NCI-H1436 (cell line): ENCODE data around the gene ZBP1.

Experiments
- DNase-seq: peaks from one replicate; lab custom pipeline; 2025; lab: John Stamatoyannopoulos, UW

Gene ZBP1

DNA sequence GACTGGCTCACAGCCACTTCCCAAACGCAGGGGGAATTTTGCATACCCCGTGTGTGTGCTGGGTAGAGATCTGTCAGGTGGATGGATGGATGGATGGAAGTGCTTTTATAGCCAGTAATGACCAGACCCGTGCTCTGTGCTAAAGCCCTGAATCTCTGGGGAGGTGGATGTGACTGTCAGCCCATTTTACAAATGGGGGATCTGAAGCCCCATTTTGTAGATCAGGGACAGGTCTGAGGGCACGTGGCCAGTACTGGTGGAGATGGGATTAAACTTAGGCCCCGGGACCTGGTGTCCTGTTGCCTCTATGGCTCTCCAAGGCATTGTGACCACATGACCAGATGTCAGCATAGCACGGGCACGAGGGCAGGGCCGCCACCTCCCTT is 38.2 kb upstream of the ZBP1 start:
- DNase-seq: no peak

DNA sequence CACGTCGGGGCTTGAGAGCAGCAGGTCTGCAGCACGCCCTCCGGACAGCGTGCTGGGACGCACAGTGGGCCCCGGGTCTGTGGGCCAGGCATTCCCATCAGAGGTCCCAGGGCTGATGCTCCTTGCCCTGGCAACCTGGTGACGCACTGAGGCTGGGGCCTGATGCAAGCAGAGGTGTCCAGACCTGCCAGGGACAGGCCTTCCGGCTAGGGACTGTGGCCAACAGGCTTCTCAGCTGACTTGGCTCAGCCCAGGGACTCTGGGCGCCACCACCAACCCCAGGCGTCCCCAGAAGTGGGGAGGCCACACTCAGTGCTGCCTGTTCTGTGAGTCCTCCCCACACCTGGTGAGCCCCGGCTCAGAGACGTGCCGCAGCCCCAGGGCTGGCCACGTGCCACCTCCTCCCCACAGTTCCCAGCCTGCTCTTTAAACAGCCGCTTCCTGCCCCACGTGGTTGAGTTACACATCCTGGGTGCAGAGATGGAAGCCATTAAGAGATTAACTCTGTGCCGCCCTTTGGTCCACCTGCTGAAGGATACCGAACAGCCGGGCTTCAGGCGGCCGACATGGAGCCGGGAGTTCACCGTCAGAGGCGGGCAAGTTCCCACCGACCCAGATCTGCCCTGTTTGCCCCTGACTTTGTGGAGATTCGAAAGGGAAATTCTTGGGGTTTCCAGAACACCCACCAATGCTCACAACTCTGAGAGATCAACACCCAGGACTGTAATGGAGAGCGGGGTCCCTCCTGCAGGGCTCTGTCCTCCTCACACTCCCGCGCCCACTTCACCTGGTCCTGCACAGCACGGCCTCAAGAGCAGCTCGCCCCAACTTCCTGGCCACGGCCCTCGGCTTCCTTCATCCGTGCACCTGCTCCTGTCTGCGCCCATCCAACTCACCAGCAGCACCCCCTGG is 37.6 kb upstream of the ZBP1 start:
- DNase-seq: no peak

DNA sequence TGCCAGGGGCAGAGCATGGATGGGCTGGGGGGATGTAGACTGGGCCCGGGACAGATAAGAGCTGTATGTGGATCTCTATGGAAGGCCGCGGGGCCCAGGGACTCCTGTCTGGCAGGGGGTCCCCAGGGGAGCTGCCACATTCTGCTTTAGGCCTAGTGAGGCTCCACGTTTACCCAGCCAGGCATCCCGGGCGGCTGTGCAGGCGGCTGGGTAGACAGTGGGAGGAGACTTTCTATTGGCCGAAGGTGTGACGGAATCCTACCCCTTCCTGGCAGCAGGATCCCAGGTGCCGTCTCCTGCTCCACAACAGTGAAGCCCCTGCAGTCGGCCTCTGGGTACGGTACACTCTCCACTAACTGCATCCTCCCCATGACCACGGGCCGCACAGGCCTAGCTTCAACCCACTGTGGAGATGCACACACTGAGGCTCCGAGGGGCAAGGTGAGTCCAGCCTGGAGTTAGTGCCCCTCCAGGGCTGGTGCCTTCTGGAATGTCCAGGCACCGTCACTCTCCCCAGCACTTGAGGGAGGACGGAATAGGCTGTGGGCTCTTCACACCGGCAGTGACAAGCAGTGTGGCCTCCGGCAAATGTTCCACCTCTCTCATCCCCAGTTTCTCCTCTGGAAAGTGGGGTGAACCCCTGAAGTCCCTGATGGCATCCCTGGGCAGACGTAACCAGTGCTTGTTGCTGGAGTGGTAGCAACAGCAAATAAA is 36.8 kb upstream of the ZBP1 start:
- no peak for DNase-seq

DNA sequence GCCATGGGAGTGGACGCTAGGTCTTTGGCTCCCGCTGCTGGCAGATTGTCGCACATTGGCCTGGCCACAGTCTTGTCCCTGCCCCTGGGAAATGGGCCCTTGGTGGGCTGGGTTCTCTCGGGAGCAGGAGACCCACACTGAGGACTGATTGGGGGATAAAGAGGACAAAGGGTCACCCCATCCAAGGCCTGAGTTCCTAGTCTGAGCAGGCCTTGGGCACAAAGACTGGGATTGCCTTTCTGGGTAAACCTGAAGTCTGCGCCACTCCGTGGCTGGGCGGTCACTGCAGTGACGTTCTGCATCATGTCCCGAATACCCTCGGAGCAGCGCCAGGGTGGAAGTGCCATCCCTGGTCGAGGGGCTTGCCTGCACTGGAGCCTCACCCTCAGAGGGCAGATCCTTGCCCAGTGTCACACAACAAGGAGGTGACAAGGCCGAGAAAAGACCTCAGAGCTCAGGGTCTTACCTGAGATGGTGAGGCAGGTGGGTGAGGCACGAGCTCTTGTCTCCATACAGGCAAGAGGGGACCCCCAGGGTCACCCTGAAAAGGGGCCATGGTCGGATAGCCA is 36.1 kb upstream of the ZBP1 start:
- no peak for DNase-seq

DNA sequence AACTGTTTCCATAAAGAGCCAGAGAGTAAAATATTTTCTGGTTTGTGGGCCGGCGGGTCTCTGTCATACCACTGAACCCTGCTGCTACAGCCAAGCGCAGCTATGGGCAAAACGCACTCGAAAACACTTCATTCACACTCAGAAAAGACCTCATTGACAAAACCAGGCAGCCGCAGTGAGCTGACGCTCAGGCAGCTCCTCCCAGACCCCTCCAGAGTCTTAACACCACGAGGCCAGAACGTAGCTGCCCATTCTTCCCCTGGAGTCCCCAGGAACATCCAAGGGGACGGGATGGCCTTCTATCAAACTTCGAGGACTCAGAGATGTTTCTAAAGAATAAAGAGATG is 35.6 kb upstream of the ZBP1 start:
- DNase-seq: no peak

DNA sequence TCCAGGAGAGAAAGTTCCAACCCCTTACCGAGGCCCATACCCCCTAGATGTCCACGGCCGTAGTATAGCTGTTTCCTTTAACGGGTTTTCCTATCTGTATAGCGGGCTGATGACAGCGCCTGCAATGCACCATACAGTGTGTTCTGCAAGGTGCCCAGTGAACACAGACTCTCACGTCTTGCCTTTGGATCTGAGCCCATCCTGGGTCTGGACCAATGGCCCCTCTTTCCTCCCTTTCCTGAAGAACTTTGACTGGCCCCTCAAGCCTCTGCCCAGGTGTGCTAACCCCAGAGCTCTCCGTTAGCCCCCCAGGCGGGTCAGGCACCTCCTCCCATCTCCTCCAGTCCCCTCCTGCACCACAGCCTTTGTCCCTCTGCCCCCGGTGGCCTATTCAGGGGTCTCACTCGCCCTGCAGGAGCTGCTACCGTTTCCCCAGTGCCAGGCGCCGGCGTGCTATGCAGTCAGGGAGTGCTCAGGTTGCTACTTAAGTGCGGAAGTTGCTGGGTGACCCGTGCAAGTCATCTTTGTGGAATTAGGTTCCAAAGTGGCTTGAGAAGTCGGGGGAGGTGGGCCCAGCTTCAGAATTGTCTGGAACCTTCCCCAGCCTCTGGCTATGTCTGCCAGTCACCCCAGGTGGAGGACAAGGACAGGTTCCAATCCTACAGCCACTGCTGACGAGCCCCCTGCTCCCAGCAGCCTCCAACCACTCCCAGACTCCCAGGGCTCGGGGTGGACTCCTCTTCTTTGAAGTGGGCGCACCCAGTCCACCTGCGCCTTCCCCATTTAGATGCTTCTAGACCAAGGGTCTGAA is 35.0 kb upstream of the ZBP1 start:
- no peak for DNase-seq

DNA sequence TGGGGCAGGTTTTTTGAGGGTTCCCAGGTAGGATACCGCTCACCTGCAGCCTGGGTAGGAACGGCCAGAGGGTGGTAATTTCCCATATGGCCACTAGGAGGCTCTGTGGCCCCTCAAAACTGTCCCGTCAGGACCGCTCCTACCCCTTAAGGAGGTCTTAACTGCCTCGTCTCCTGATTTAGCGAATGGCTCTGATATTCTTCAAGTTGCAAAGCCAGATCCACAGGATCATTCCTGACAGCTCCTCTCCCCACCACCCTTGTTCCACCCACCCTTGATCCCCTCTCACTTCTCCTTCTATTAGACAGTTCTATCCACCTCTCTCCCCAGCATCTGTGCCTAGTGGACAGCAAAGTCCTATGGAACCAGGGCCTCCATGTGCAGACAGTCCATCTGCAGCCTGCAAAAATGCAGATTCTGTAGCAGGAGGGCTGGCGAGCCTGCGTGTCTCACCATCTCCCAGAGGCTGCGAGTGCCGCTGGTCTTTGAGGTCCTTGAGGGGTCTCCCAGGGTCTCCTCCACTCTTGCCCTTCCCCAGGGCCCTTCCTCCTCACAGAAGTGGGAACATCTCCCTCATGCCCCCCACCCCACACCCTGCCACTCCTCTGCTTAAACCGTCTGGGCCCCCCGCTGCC is 34.3 kb upstream of the ZBP1 start:
- peak; percentile 66 for DNase-seq

DNA sequence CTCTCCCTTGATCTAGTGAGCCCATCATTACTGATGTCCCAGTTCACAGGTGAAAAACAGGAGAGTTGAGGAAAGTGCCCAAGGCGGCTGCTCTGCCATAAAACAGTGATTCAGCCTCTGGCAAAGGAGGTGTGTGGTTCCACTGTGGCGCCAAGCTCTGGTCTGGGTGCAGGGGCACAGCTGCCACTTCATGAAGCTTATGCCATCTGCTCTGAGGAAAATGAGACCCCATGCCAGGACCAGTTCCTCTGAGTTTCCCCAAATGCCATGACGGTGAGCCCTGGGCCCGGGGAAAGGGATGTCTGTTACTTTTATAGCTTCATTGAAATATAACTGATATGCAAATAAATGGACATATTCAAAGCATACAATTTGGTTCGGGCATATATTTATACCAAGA is 33.7 kb upstream of the ZBP1 start:
- DNase-seq: no peak

DNA sequence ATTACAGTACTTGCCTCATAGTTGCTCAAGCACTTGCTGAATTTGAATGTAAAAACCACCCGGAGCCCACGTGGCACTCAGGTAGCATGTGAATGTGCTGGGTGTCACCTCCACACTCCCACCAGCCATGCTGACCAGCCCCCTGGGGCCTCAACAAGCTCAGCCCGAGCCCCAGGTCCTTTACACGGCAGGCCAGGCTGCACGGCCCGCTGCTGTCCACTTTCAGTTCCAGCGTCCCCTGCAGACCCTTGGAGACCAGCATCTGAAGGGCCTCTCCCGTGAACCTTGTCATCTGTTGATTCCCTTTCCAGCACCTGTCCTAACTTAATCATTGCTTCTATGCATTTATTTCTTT is 33.3 kb upstream of the ZBP1 start:
- no peak for DNase-seq

DNA sequence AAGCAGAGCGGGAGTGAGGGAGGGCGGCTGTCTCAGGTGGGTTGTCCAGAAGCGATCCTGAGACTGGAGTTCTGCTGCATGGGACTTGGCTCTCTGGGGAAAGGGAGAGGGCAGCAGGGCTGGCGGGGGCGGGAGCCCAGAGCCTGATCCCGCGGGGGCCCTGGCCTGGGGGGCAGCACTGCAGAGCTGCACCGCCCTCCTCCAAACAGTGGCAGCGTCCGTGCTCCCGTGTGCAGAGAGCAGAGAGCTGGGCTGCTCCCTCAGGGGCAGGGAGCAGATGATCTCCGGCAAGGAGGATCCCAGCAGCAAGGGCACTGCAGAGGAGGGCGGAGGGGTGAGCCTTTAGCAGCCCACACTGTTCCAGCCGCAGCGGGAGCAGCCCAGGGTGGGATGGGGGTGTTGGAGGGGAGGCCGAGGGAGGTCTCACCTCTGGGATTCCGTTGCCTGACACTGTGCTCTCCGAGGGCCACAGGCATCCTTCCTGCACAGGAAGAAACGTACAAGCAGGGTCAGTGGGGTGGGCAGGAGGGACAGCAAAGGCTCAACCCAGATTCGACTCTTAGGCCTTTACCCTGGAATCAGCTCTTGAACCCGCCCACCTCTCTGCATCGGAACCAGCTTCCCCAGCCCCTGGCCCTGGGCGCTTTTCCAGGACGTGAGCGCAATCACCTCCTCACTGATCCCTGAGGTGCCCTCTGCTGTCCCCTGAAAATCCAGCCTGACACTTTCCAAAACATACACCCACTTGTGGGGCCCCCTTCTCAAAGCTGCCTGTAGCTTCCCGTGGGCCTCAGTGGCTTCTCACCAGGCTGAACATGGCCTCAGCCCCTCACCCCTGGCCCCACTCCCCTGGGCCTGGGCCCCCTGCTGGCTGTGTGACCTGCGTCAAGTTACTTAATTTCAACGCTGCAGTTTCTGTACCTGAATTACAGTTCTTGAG is 32.6 kb upstream of the ZBP1 start:
- no peak for DNase-seq

DNA sequence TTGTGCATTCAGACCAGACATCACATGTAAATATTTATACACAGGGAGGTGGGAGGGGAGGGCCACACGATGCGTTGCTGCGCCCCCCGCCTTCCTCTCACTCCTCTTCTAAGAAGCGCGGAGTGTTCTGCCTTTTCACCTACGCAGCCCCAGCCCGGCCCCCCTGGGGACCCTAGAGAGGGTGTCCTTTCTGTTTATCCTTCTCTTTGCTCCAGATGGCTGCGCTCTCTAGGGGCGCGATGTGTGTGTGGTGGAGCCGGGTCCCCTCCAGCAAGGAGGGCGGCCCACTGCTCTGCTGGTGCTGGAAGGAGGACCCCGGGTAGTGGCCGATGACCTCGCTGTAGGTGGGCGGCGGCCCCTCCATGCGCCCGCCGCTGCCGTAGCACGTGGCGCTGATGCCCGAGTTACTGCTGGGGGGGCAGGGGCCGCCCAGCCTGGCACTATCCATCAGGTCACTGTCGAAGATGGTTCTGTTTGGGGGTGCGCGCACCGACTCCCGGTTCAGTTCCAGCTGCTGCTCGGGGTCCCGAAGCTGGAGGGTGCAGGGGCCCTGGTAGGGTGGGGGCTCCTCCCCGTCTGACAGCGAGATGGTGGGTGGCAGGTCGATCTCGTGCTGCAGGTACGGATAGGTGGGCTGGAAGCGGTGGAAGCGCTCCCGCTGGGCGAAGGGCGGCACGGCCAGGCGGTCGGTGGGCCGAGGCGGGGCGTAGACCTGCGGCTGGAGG is 31.8 kb upstream of the ZBP1 start:
- DNase-seq: no peak

DNA sequence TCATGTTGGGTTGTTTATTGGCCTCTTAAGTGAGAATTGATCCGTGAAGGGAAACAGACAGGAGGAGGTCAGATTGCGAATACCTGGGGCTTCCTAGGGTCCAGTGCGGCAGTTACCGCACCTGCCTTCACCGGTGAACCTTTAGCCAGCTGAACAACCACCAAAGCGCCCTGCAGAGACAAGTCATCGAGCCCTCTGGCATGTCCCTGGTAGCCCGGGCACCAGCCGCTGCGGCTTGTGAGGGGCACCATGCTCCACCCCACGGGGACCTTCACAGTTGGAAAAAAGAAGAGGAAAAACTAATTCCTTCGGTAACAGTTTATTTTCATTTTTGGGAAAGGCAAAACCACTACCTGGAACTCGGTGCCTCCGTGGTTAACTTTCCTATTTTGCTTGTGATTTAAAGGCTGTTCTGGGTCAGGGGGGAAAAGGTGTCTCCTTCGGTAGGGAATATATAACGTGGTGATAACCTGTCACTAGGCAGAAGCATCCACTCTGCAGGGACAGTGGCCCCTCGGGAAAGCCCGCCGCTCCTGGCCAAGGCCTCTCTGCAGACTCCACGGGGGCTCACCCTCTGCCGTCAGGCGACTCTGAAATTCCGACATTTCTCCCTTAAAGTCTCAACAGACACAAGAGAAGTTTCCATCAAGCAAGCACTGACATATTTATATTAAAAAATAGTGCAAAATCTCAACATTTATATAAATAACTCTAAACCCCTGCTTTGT is 30.7 kb upstream of the ZBP1 start:
- DNase-seq: no peak

DNA sequence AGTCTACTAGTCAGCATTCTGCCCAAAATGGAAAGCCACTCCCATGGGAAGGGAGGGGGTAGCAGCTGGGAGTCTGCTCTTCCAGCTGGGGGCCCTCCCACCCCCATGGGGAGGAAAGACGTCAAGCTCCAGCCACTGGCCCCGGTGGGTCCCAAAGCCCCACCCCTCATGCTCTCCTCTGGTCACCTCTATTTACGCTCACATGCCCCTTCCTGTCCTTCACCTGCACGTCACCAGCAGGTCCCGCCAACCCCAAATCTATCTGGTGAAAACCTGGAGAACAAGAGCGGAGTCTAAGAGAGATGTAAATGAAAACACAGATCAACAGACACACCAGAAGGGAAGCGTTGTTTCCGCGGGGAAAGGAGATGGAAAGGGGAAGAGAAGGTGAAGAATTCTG is 30.0 kb upstream of the ZBP1 start:
- DNase-seq: no peak

DNA sequence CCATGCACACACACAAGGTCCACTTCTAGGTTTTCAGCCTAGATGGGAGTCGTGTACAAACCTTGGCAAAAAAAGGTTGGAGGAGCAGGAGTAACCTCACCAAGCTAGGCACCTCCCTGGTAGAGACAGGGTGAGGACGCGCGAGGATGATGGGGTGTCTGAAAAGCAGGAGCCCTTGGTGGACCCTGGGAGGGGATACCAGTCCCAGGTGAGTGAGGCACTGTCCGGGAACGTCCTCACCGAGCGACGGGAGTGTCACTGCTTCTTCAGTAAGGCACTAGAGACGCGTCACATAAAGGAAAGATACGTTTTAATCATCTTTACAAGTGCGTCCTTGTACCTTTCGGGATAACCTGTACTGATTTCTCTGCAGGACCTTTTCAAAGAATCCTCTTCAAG is 29.4 kb upstream of the ZBP1 start:
- DNase-seq: no peak

DNA sequence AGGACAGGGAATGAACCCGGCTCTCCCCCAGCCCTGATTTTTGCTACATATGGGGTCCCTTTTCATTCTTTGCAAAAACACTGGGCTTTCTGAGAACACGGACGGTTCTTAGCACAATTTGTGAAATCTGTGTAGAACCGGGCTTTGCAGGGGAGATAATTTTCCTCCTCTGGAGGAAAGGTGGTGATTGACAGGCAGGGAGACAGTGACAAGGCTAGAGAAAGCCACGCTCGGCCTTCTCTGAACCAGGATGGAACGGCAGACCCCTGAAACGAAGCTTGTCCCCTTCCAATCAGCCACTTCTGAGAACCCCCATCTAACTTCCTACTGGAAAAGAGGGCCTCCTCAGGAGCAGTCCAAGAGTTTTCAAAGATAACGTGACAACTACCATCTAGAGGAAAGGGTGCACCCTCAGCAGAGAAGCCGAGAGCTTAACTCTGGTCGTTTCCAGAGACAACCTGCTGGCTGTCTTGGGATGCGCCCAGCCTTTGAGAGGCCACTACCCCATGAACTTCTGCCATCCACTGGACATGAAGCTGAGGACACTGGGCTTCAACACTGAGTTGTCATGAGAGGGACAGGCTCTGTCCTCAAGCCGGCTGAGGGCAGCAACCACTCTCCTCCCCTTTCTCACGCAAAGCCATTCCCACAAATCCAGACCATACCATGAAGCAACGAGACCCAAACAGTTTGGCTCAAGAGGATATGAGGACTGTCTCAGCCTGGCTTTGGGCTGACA is 28.8 kb upstream of the ZBP1 start:
- no peak for DNase-seq

DNA sequence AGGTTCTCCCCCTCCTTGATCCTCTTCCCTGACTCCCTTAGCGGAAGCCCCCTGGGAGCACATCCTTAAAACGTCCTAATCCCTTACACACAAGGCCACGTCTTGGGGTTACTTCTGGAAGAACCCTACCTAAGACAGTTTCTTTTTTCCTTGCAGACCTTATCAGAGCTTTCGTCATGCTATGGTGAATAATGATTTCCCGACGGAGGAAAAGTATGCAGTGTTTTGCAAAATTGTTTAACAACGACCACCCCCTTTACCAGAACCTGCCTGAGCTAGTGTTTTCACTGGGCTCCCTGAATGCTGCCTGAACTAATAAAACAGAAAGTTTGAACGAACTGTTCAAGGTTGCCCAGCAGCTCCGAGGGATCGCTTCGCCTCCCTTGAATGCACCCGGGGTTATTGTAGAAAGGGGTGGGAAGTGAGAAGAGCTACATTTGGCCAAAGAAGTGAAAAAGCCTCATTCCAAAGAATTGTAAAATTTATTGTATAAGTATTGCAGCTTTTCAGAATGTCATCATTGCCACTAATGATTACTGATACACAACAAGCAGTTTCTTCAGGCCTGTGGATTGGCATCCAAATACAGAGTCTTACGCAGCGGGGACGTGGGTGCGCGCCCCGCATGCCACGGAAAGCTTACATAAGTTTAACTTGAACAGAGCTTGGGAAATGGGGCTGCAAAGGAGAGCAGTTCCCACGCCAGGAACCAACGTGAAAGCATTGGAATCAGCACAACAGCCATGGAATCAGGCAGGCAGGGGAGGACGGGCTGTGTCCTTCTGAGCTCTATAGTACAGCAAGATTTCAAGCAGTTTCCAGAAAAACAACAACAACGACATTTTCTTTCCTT is 27.9 kb upstream of the ZBP1 start:
- no peak for DNase-seq

DNA sequence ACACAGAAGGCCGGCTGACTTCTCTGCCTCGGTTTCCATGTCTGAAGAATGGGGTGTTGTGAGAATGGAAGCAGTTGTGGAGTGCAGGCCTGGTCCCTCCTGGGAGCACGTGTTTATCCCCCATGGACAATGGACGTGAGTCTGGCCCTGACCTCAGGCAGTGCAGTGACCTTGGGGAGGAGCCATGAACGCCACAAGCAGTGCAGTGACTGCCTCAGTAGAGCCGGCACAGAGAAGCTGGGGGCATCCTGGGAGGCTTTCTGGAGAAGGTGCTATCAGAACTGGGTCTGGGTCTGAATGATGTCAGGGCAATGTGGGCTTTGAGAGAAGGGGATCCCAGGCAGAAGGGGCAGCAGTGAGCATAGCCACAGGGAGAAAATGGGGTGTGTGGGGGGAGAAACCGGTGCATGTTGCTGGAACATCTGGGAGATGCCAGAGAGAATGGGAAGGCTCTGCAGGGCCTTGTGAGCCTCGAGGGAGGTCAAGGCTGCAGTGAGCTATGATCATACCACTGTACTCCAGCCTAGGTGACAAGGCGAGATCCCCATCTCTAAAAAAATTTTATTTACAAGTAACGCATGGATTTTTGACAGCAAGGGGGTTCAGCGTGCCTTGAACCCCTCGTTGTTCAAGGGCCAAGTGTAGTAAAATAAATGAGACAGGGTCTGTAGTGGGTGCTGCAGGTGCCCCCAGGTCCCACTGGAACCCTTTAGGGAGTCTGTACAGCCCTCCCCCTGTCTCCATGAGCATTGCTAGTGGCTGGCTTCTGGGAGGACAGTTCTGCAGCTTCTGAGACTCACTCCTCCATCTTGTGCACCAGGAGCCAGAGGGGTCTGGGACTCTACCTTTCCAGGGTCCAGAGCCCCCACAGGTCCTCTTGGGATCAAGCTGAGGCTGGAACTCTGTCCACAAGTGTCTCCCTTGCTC is 27.0 kb upstream of the ZBP1 start:
- no peak for DNase-seq
